SK-N-SH (cell line): ENCODE results near the gene ERRFI1. TPM values are rescaled to one million over a fixed set of nuclear protein-coding genes. Genes with fewer than 3 reads are reported as not detected.

Experiments
- CTCF ChIA-PET: fragments of 300-600, 350-600 bp; formaldehyde crosslinking; extraction: SDS; loops from one replicate; lab custom pipeline; 2021; lab: Yijun Ruan, JAX
- POLR2A ChIA-PET: fragments of 350-600 bp; sonication (Branson Sonifier 250); formaldehyde crosslinking; extraction: SDS; loops from one replicate; lab custom pipeline; 2020; ENCODE audit warnings: antibody characterized with exemption, inconsistent platforms; lab: Yijun Ruan, JAX
- DNase-seq: peaks from one replicate; pipeline ENCODE4 v3.0.0; 2012
- H2AFZ ChIP-seq: fragments of 200-600 bp; sonication (generic); 2 replicates; pipeline ENCODE4 v1.8.1; 2016; ENCODE audit warnings: antibody characterized with exemption, mild to moderate bottlenecking, low read depth
- H3F3A ChIP-seq: fragments of 200-600 bp; sonication (generic); replicated peaks from 2 replicates; pipeline ENCODE3; 2016; ENCODE audit warnings: antibody characterized with exemption, mild to moderate bottlenecking; ENCODE audit not compliant: insufficient read depth
- H3K27ac ChIP-seq, 2 experiments: fragments of 200-500 bp in 1 of 2; fragments of 200-600 bp in 1 of 2; sonication (Bioruptor generic) in 1 of 2; sonication (generic), shearing (Covaris generic) in 1 of 2; 2 replicates each; pipeline versions ENCODE4 v1.5.1 to v1.6.1; 2014 to 2016; ENCODE audit warnings: low read depth in 2 of 2, inconsistent platforms in 1 of 2, low read length in 1 of 2, mild to moderate bottlenecking in 1 of 2, mixed read lengths in 1 of 2
- H3K27me3 ChIP-seq: fragments of 200-600 bp; sonication (generic), shearing (Covaris generic); 2 replicates; pipeline ENCODE4 v1.6.1; 2016; ENCODE audit warnings: mixed run types; ENCODE audit not compliant: insufficient read depth
- H3K36me3 ChIP-seq, 2 experiments: fragments of 200-500 bp in 1 of 2; fragments of 200-600 bp in 1 of 2; sonication (Bioruptor generic) in 1 of 2; sonication (generic) in 1 of 2; replicated peaks in 1 of 2; 2 replicates each; pipeline versions ENCODE3 to v1.5.1; 2014 to 2016; ENCODE audit warnings: low read length in 1 of 2, mild to moderate bottlenecking in 1 of 2; ENCODE audit not compliant: insufficient read depth in 2 of 2, control insufficient read depth in 1 of 2
- H3K4me1 ChIP-seq, 2 experiments: fragments of 200-500 bp in 1 of 2; fragments of 200-600 bp in 1 of 2; sonication (Bioruptor generic) in 1 of 2; sonication (generic), shearing (Covaris generic) in 1 of 2; 2 replicates each; pipeline versions ENCODE4 v1.5.1 to v1.6.1; 2014 to 2016; ENCODE audit warnings: low read depth in 1 of 2, low read length in 1 of 2, mixed run types in 1 of 2; ENCODE audit not compliant: insufficient read depth in 2 of 2, control insufficient read depth in 1 of 2
- H3K4me2 ChIP-seq: fragments of 200-600 bp; sonication (generic), shearing (Covaris generic); 2 replicates; pipeline ENCODE4 v1.6.1; 2017; ENCODE audit warnings: mixed run types
- H3K4me3 ChIP-seq, 2 experiments: fragments of 200-500 bp in 1 of 2; fragments of 200-600 bp in 1 of 2; sonication (Bioruptor generic) in 1 of 2; sonication (generic), shearing (Covaris generic) in 1 of 2; 2 replicates each; pipeline versions ENCODE4 v1.5.1 to v1.8.1; 2014 to 2016; ENCODE audit warnings: low read depth in 2 of 2, inconsistent platforms in 1 of 2, low read length in 1 of 2, mild to moderate bottlenecking in 1 of 2, mixed read lengths in 1 of 2, moderate library complexity in 1 of 2
- H3K79me2 ChIP-seq: fragments of 200-600 bp; sonication (generic); 2 replicates; pipeline ENCODE4 v1.8.1; 2017; ENCODE audit warnings: mild to moderate bottlenecking; ENCODE audit not compliant: insufficient read depth
- H3K9ac ChIP-seq: fragments of 200-600 bp; sonication (generic); 2 replicates; pipeline ENCODE4 v1.6.1; 2017; ENCODE audit warnings: mixed run types
- H3K9me2 ChIP-seq: fragments of 200-600 bp; sonication (generic); 2 replicates; pipeline ENCODE4 v1.6.1; 2017; ENCODE audit warnings: mixed run types
- H3K9me3 ChIP-seq: fragments of 200-600 bp; sonication (generic); 2 replicates; pipeline ENCODE4 v1.6.1; 2017; ENCODE audit warnings: mixed run types, mild to moderate bottlenecking, moderate library complexity
- H4K20me1 ChIP-seq: fragments of 200-600 bp; sonication (generic); 2 replicates; pipeline ENCODE4 v1.6.1; 2017; ENCODE audit warnings: mild to moderate bottlenecking, mixed run types; ENCODE audit not compliant: insufficient read depth
- CTCF ChIP-seq: fragments of 200-600 bp; sonication (generic); IDR thresholded peaks from 2 replicates; pipeline ENCODE4 v1.6.1; 2017; ENCODE audit warnings: antibody characterized with exemption, mild to moderate bottlenecking, moderate library complexity
- FOSL2 ChIP-seq: IDR thresholded peaks from 2 replicates; pipeline ENCODE4 v1.4.0; 2012; ENCODE audit warnings: low read depth, mild to moderate bottlenecking, moderate library complexity, borderline replicate concordance
- IRF3 ChIP-seq: fragments of 150-350 bp; IDR thresholded peaks from 2 replicates; pipeline ENCODE4 v1.6.1; 2016; ENCODE audit warnings: mild to moderate bottlenecking, low read depth, low read length
- JUND ChIP-seq: IDR thresholded peaks from 2 replicates; pipeline ENCODE4 v1.4.0; 2012
- MEF2A ChIP-seq: IDR thresholded peaks from 2 replicates; pipeline ENCODE4 v1.4.0; 2012; ENCODE audit warnings: low read depth, borderline replicate concordance
- MXI1 ChIP-seq: IDR thresholded peaks from 2 replicates; pipeline ENCODE4 v1.6.1; 2012; ENCODE audit warnings: mild to moderate bottlenecking, low read depth, low read length, improper control_type of control experiment
- NFIC ChIP-seq: IDR thresholded peaks from 2 replicates; pipeline ENCODE4 v1.4.0; 2012; ENCODE audit warnings: borderline replicate concordance
- NRF1 ChIP-seq: IDR thresholded peaks from 2 replicates; pipeline ENCODE4 v1.6.1; 2012; ENCODE audit warnings: low read depth, mild to moderate bottlenecking, low read length
- RAD21 ChIP-seq: IDR thresholded peaks from 2 replicates; pipeline ENCODE4 v1.6.1; 2012; ENCODE audit warnings: mild to moderate bottlenecking, low read length
- RCOR1 ChIP-seq: fragments of 150-350 bp; IDR thresholded peaks from 2 replicates; pipeline ENCODE4 v1.6.1; 2017; ENCODE audit warnings: antibody characterized with exemption, low read length
- SIN3A ChIP-seq: IDR thresholded peaks from 2 replicates; pipeline ENCODE4 v1.6.1; 2012; ENCODE audit warnings: low read depth, mild to moderate bottlenecking, low read length, moderate library complexity, borderline replicate concordance
- SMC3 ChIP-seq: IDR thresholded peaks from 2 replicates; pipeline ENCODE4 v1.6.1; 2012; ENCODE audit warnings: low read depth, low read length, improper control_type of control experiment
- TEAD4 ChIP-seq: IDR thresholded peaks from 2 replicates; pipeline ENCODE4 v1.4.0; 2012; ENCODE audit warnings: mild to moderate bottlenecking, borderline replicate concordance; ENCODE audit not compliant: insufficient read depth
- USF2 ChIP-seq: fragments of 150-350 bp; IDR thresholded peaks from 2 replicates; pipeline ENCODE4 v1.6.1; 2017; ENCODE audit warnings: antibody characterized with exemption, low read length, low read depth, borderline replicate concordance
- ZBTB33 ChIP-seq: IDR thresholded peaks from 2 replicates; pipeline ENCODE4 v1.4.0; 2012; ENCODE audit warnings: low read depth, borderline replicate concordance
- WGBS: methylation state at CpG from one replicate; pipeline ENCODE4 v1.1.6; 2017; ENCODE audit warnings: low lambda C conversion rate; 5-methylcytosine and 5-hydroxymethylcytosine counted together
- polyA plus RNA-seq, 3 experiments: library from polyadenylated mRNA; depleted of rRNA; stranded (reverse); fragments of >200 nt; gene quantifications; 2 replicates each; pipeline ENCODE4 v1.2.3, GENCODE V29; 2012

Gene ERRFI1
- polyA plus RNA-seq, 1 of the 3 experiments (the other 2 are of a cell fraction): 65.6 TPM

GRCh38 chr1:8061673-8062386 is 35.7 kb upstream of the ERRFI1 start:
- Histone ChIP-seq H3F3A (peaks cover 16% of the 10 kb centered on the region), H3K9me3 (no peaks in the 10 kb centered on the region), H3K27ac (peak overlapping the region; percentile 3 to 92; a peak in 2 of 4 replicates), H3K9ac (peak overlapping the region; percentile 59; the same call in 1 of the 2 replicates), H2AFZ (peak overlapping the region; percentile 61), H3K27me3 (no peaks in the 10 kb centered on the region), H4K20me1 (no peaks in the 10 kb centered on the region), H3K4me3 (no peak overlapping the region), H3K9me2 (no peaks in the 10 kb centered on the region), H3K36me3 (no peaks in the 10 kb centered on the region), H3K79me2 (no peaks in the 10 kb centered on the region), H3K4me2 (peak overlapping the region; percentile 58), H3K4me1 (peaks cover 0 to 4% of the 10 kb centered on the region in 2 experiments; a peak in 1 of 4 replicates)
- WGBS: 76% methylated on average over 11 of the region's 11 CpGs
- POLR2A ChIA-PET: no interaction called here
- TF ChIP-seq ZBTB33 (no peak), SIN3A (no peak), MXI1 (no peak), IRF3 (no peak), JUND (no peak), CTCF (no peak)
- DNase-seq: no peak
- CTCF ChIA-PET: interaction anchor here (0.8 to 1.4 kb wide), 2 partner anchors 11 to 252 kb away, joined by 3 read pairs; no protein-coding TSS in a partner anchor

GRCh38 chr1:8061210-8061609 is 35.1 kb upstream of the ERRFI1 start:
- Histone ChIP-seq H3K4me3 (no peak overlapping the region), H3K36me3 (no peaks in the 10 kb centered on the region), H3K4me2 (peak overlapping the region; percentile 58), H3K9ac (peak overlapping the region; percentile 59; the same call in 1 of the 2 replicates), H3K27ac (peak overlapping the region in 1 of 2 experiments; percentile 92; a peak in 2 of 4 replicates), H4K20me1 (no peaks in the 10 kb centered on the region), H3K79me2 (no peaks in the 10 kb centered on the region), H2AFZ (peak overlapping the region; percentile 61), H3K4me1 (peaks cover 0 to 6% of the 10 kb centered on the region in 2 experiments; a peak in 2 of 4 replicates), H3F3A (peaks cover 20% of the 10 kb centered on the region), H3K9me3 (no peaks in the 10 kb centered on the region), H3K9me2 (no peaks in the 10 kb centered on the region), H3K27me3 (no peaks in the 10 kb centered on the region)
- POLR2A ChIA-PET: no interaction called here
- CTCF ChIA-PET: interaction anchor here (0.8 to 1.4 kb wide), 2 partner anchors 10 to 253 kb away, joined by 3 read pairs; no protein-coding TSS in a partner anchor
- no peak for DNase-seq
- TF ChIP-seq NFIC (0 out of 2 replicates have a peak, but pooled peaks have one; percentile 39), RCOR1 (no peak), USF2 (no peak), MXI1 (no peak), MEF2A (no peak), CTCF (no peak), RAD21 (no peak), IRF3 (no peak), FOSL2 (peak; percentile 16; the same call in 1 of the 2 replicates), SMC3 (no peak), TEAD4 (0 out of 2 replicates have a peak, but pooled peaks have one; percentile 35), NRF1 (no peak)
